Spleen (tissue), 11 donors: Measurements from ENCODE around the gene KDELR1. TPM values are rescaled to one million over a fixed set of nuclear protein-coding genes. Genes with fewer than 3 reads are reported as not detected.
A peak's percentile ranks its signal among the peaks of the same experiment; 100 is the strongest.

Source experiments
- DNase-seq: peaks from one replicate; pipeline ENCODE4 v3.0.0-alpha.2; 2020
- H3K27ac ChIP-seq, 8 donors: fragments of 200-600 bp; sonication (generic) in 7 of 8; 1 replicate in 4 of 8; 2 replicates in 4 of 8; pipeline versions ENCODE4 v1.5.0 to v1.8.0; 2016 to 2021; ENCODE audit warnings: inconsistent platforms in 4 of 8, mild to moderate bottlenecking in 4 of 8, moderate library complexity in 1 of 8
- H3K27me3 ChIP-seq, 7 donors: fragments of 200-600 bp; sonication (generic) in 6 of 7; replicated peaks in 1 of 7; 1 replicate in 4 of 7; 2 replicates in 3 of 7; pipeline versions ENCODE4 v1.5.0 to v1.8.0; 2016 to 2021; ENCODE audit warnings: inconsistent platforms in 3 of 7, mild to moderate bottlenecking in 1 of 7
- H3K36me3 ChIP-seq, 6 donors: fragments of 200-600 bp; sonication (generic) in 5 of 6; 1 replicate in 4 of 6; 2 replicates in 2 of 6; pipeline versions ENCODE4 v1.5.0 to v1.8.0; 2016 to 2021; ENCODE audit warnings: inconsistent platforms in 2 of 6
- H3K4me1 ChIP-seq, 6 donors: fragments of 200-600 bp; sonication (generic) in 5 of 6; 1 replicate in 3 of 6; 2 replicates in 3 of 6; pipeline versions ENCODE4 v1.5.0 to v1.8.0; 2016 to 2021; ENCODE audit warnings: inconsistent platforms in 3 of 6
- H3K4me3 ChIP-seq, 8 donors: fragments of 200-600 bp; sonication (generic) in 7 of 8; 1 replicate in 4 of 8; 2 replicates in 4 of 8; pipeline versions ENCODE4 v1.5.0 to v1.8.0; 2016 to 2021; ENCODE audit warnings: inconsistent platforms in 4 of 8, mild to moderate bottlenecking in 4 of 8, moderate library complexity in 2 of 8
- H3K9me3 ChIP-seq, 8 donors: fragments of 200-600 bp; sonication (generic) in 7 of 8; 1 replicate in 4 of 8; 2 replicates in 4 of 8; pipeline versions ENCODE4 v1.5.0 to v1.8.0; 2016 to 2021; ENCODE audit warnings: inconsistent platforms in 4 of 8
- POLR2A ChIP-seq, 3 donors: fragments of 450-650 bp; IDR thresholded peaks; one replicate each; pipeline ENCODE4 v1.5.1; 2017; ENCODE audit warnings: antibody characterized with exemption in 3 of 3, mild to moderate bottlenecking in 1 of 3
- POLR2AphosphoS5 ChIP-seq, 3 donors: sonication (generic); formaldehyde crosslinking; IDR thresholded peaks; one replicate each; pipeline ENCODE4 v1.5.1; 2017; ENCODE audit warnings: antibody characterized with exemption in 3 of 3
- WGBS, 5 donors: extraction: QIAGEN DNeasy Blood & Tissue Kit in 3 of 5; methylation state at CpG; one replicate each; pipeline versions ENCODE4 v1.1.5 to v1.1.7; 2013 to 2018; 5-methylcytosine and 5-hydroxymethylcytosine counted together
- intact Hi-C: fragments of 100-400 bp; cut with DNase I; formaldehyde crosslinking; loops from one replicate; pipeline ENCODE4 v1.15.0; 2023; ENCODE audit warnings: low total_unique reads
- polyA plus RNA-seq, 3 donors: library from polyadenylated mRNA; stranded (reverse); fragments of 200-250 nt; gene quantifications; one replicate each; pipeline ENCODE4 v1.2.1, GENCODE V29; 2013
- total RNA-seq, 7 donors: library from RNA; depleted of rRNA in 3 of 7; stranded (reverse); fragments of >200 nt in 3 of 7; fragmentation: NEBNext Ultra II Directional in 4 of 7; extraction: Animal tissue kit (Norgen Biotek cat#: 25700) in 4 of 7; gene quantifications; one replicate each; pipeline versions ENCODE4 v1.1.0 to v1.2.1, GENCODE V29; 2016 to 2021
- TF ChIP-seq, protein P1 (sequence below), 11 experiments: fragments of 200-600 bp in 7 of 11; fragments of 450-650 bp in 4 of 11; sonication (generic) in 4 of 11; IDR thresholded peaks in 8 of 11; conservative IDR thresholded peaks in 3 of 11; 1 replicate in 7 of 11; 2 replicates in 4 of 11; pipeline versions ENCODE4 v1.4.0 to v1.8.0; 2016 to 2021; ENCODE audit warnings: antibody characterized with exemption in 11 of 11, inconsistent platforms in 4 of 11, mild to moderate bottlenecking in 1 of 11
- donor health status: healthy with polysubstance abuse.
- donor health status: DM: no; HTN: no; CAD: no; lungs with moderate emphysema.
- donor health status: DM: no; HTN: no; CAD: no.
- donor health status: Bipolar disorder and iron deficiency.
- donor health status: healthy.
- donor health status: DM: no; HTN: no; CAD: no.
- donor health status: DM: yes; HTN: yes; CAD: no.

Gene KDELR1
- total and polyA plus RNA-seq, 10 donors = 36.2 to 95.9 (median 68.2) TPM

- DNase-seq = no peak
- intact Hi-C loops = no loop called here
- Histone ChIP-seq H3K4me1 (peaks cover 2 to 18% (median 14%) of the 10 kb centered on the region in 6 donors), H3K9me3 (no peaks in the 10 kb centered on the region), H3K36me3 (peaks cover 0 to 27% (median 2%) of the 10 kb centered on the region in 6 donors), H3K27me3 (no peaks in the 10 kb centered on the region), H3K4me3 (no peak overlapping the region), H3K27ac (no peak overlapping the region)
- WGBS, 5 donors = 91 to 97% (median 94%) methylated on average over 14 of the region's 14 CpGs
- TF ChIP-seq POLR2A (IDR thresholded peaks at IDR 0.05) (no peak), POLR2AphosphoS5 (IDR thresholded peaks at IDR 0.05) (no peak)
- TF ChIP-seq, protein P1, sequence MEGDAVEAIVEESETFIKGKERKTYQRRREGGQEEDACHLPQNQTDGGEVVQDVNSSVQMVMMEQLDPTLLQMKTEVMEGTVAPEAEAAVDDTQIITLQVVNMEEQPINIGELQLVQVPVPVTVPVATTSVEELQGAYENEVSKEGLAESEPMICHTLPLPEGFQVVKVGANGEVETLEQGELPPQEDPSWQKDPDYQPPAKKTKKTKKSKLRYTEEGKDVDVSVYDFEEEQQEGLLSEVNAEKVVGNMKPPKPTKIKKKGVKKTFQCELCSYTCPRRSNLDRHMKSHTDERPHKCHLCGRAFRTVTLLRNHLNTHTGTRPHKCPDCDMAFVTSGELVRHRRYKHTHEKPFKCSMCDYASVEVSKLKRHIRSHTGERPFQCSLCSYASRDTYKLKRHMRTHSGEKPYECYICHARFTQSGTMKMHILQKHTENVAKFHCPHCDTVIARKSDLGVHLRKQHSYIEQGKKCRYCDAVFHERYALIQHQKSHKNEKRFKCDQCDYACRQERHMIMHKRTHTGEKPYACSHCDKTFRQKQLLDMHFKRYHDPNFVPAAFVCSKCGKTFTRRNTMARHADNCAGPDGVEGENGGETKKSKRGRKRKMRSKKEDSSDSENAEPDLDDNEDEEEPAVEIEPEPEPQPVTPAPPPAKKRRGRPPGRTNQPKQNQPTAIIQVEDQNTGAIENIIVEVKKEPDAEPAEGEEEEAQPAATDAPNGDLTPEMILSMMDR (IDR thresholded peaks at IDR 0.05 in 8 of 11, conservative IDR thresholded peaks at IDR 0.05 in 3 of 11) = no peak
Observed at GRCh38 chr19:48338253-48338755, 53.0 kb downstream of the KDELR1 start.

DNA sequence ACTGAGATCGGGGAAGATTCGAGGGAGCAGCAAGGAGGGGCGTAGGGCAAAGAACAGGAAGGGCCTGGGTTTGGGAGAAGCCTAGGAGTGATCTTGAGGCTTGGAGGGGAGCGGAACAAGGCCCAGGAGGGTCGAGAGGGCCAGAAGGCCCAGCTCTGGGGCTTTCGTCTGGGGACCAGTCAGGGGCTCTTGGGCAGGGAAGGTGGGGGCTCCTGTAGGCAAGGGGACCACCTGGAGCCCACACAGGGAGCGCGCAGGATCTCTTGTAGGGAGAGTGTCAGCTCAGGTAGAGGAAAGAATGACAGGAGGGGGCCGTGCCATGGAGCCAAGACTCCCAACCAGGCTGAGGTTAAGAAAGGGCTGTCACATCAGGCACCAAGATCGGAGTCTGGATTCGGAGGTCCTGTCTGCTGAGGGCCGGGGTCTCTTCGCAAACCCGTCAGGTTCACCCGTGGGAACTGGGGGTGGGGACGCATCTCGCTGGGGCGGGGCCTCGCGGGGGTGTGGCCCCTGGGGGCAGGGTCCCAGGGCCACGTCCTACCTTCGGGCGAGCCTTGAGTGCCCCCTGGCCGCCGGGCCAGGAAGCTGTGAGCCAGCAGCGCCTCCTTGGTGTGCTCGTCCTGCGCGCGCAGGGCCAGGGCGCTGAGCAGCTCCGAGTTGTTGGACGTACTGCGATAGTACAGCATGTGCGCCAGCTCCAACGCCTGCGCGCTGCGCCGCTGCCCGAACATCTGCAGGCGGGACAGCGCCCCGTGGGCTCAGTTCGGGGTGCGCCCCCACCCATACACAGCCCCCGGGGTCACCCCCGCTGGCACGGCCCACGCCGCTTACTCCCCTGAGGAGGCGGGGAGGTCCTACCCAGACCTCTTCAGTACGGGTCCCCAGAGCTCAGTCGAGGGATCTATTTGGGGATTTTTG, 57.6 kb downstream of the KDELR1 start:
- H3K36me3 ChIP-seq = peaks cover 0 to 26% (median 0%) of the 10 kb centered on the region in 6 donors
- no peaks in the 10 kb centered on the region for H3K27me3 ChIP-seq
- no peak for TF ChIP-seq POLR2A (IDR thresholded peaks at IDR 0.05)
- TF ChIP-seq, protein P1 (IDR thresholded peaks at IDR 0.05 in 8 of 11, conservative IDR thresholded peaks at IDR 0.05 in 3 of 11) = peak; percentile 89 to 99 (median 96)
- TF ChIP-seq POLR2AphosphoS5 (IDR thresholded peaks at IDR 0.05) = peak; percentile 73 to 85 (median 81)
- peak overlapping the region; percentile 27 to 73 (median 50) for H3K4me3 ChIP-seq
- H3K4me1 ChIP-seq = peaks cover 30 to 63% (median 56%) of the 10 kb centered on the region in 6 donors
- peak overlapping the region; percentile 84 to 100 (median 96) for H3K27ac ChIP-seq
- intact Hi-C loops = no loop called here
- DNase-seq = peak; percentile 100
- WGBS, 5 donors = 1 to 6% (median 3%) methylated on average over 28 to 54 of the region's 54 CpGs
- peaks cover 0 to under 1% (median 0%) of the 10 kb centered on the region in 8 donors for H3K9me3 ChIP-seq

DNA sequence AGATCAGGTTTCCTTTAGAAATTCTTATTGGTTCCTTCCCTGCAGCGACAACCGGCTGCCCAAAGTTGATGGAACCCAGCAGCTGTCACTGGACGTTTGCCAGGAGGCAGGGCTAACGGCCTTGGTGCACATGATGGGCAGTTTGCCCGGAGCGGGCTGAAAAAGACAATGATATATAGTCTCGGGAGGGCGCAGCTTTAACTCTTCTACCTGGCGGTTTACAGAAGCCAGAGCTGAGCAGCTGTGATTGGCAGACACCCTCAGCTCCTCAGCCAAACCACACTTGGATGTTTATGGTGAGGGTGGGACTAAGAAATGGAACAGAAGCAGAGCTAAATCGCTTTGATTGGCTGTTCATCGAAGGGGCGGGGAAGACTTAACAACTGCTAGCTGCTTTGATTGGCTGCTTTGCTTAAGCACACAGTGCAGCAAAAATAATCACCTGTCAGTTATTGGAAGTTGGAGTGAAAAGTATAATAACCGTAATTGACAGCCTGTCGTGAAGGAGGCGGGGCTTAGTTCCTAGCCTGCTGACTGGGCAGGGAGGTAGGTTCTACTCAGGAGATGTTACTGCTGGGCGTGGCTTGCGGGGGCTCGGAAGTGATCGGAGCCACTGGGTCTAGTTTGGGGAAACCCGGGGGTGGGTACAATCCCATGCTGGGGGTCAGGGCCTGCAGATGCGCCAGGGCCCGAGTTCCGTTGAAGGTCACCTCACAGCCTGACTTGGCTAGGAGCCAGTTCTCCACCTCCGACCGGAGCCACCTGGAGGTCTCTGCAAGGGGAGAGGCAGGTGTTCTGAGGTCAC, 58.5 kb downstream of the KDELR1 start:
- H3K4me3 ChIP-seq = peak overlapping the region; percentile 27 to 73 (median 50)
- intact Hi-C loops = no loop called here
- peak; percentile 98 for DNase-seq
- H3K27me3 ChIP-seq = no peaks in the 10 kb centered on the region
- H3K27ac ChIP-seq = peak overlapping the region; percentile 84 to 100 (median 96)
- peaks cover 32 to 72% (median 64%) of the 10 kb centered on the region in 6 donors for H3K4me1 ChIP-seq
- peaks cover 0 to 5% (median 0%) of the 10 kb centered on the region in 8 donors for H3K9me3 ChIP-seq
- peaks cover 0 to 34% (median under 1%) of the 10 kb centered on the region in 6 donors for H3K36me3 ChIP-seq
- TF ChIP-seq, protein P1 (IDR thresholded peaks at IDR 0.05 in 8 of 11, conservative IDR thresholded peaks at IDR 0.05 in 3 of 11) = peak in 1 of 11 experiments; percentile 33
- peak; percentile 85 to 90 (median 89) for TF ChIP-seq POLR2AphosphoS5 (IDR thresholded peaks at IDR 0.05)
- peak in 2 of 3 donors; percentile 49 to 82 for TF ChIP-seq POLR2A (IDR thresholded peaks at IDR 0.05)
- 0 to 1% (median 1%) methylated on average over 20 to 25 of the region's 25 CpGs for whole genome bisulfite sequencing, 5 donors

Other genes starting within 250 kb of the KDELR1 start
- gene LIG1, start 221.2 kb downstream of the KDELR1 start, total RNA-seq = 10 to 100 TPM; 26.5 to 44.7 (median 33.5) TPM
- 10 to 100 TPM; 44.1 to 68.4 (median 49.1) TPM for gene LIG1, start 221.2 kb downstream of the KDELR1 start, polyA plus RNA-seq
- gene ZSWIM9, start 220.9 kb downstream of the KDELR1 start, total RNA-seq = 1 to 10 TPM; 1.3 to 9.3 (median 5.2) TPM
- 1 to 10 TPM; 1.6 to 4.3 (median 2.0) TPM for gene ZSWIM9, start 220.9 kb downstream of the KDELR1 start, polyA plus RNA-seq
- 100 to 1,000 TPM; 147 to 238 (median 178) TPM for gene CARD8, start 135.6 kb downstream of the KDELR1 start, total RNA-seq
- 10 to 100 TPM; 61.8 to 83.8 (median 71.2) TPM for gene CARD8, start 135.6 kb downstream of the KDELR1 start, polyA plus RNA-seq
- 1 to 10 TPM in 5 of 7 donors, under 1 TPM in 2; 0.54 to 2.3 (median 1.1) TPM for gene ZNF114, start 121.5 kb downstream of the KDELR1 start, total RNA-seq
- gene ZNF114, start 121.5 kb downstream of the KDELR1 start, polyA plus RNA-seq = under 1 TPM; 0.28 to 0.90 (median 0.36) TPM
- 10 to 100 TPM; 33.2 to 95.8 (median 73.2) TPM for gene EMP3, start 66.0 kb downstream of the KDELR1 start, total RNA-seq
- gene EMP3, start 66.0 kb downstream of the KDELR1 start, polyA plus RNA-seq = 100 to 1,000 TPM in 2 of 3 donors, 10 to 100 TPM in 1; 89.5 to 149 (median 122) TPM
- gene TMEM143, start 27.6 kb downstream of the KDELR1 start, total RNA-seq = 10 to 100 TPM in 4 of 7 donors, 1 to 10 TPM in 3; 8.7 to 14.8 (median 12.5) TPM
- gene TMEM143, start 27.6 kb downstream of the KDELR1 start, polyA plus RNA-seq = 1 to 10 TPM; 5.8 to 7.7 (median 7.0) TPM
- gene SYNGR4, start 27.2 kb downstream of the KDELR1 start, total RNA-seq = not detected
- under 1 TPM in 1 of 3 donors, not detected in 2; 0.09 TPM for gene SYNGR4, start 27.2 kb downstream of the KDELR1 start, polyA plus RNA-seq
- gene GRIN2D, start 2.1 kb upstream of the KDELR1 start, total RNA-seq = 1 to 10 TPM in 1 of 7 donors, under 1 TPM in 6; 0.28 to 1.2 (median 0.77) TPM
- under 1 TPM; 0.07 to 0.10 (median 0.09) TPM for gene GRIN2D, start 2.1 kb upstream of the KDELR1 start, polyA plus RNA-seq
- 10 to 100 TPM; 24.3 to 34.5 (median 26.0) TPM for gene GRWD1, start 54.4 kb upstream of the KDELR1 start, total RNA-seq
- 10 to 100 TPM in 1 of 3 donors, 1 to 10 TPM in 2; 5.5 to 14.7 (median 9.5) TPM for gene GRWD1, start 54.4 kb upstream of the KDELR1 start, polyA plus RNA-seq
- gene KCNJ14, start 64.0 kb upstream of the KDELR1 start, total RNA-seq = 1 to 10 TPM in 2 of 7 donors, under 1 TPM in 5; 0.43 to 1.4 (median 0.93) TPM
- under 1 TPM; 0.26 to 0.61 (median 0.38) TPM for gene KCNJ14, start 64.0 kb upstream of the KDELR1 start, polyA plus RNA-seq
- gene CYTH2, start 77.8 kb upstream of the KDELR1 start, total RNA-seq = 10 to 100 TPM; 31.4 to 66.4 (median 48.2) TPM
- 10 to 100 TPM; 22.6 to 44.1 (median 24.6) TPM for gene CYTH2, start 77.8 kb upstream of the KDELR1 start, polyA plus RNA-seq
- gene LMTK3, start 120.3 kb upstream of the KDELR1 start, total RNA-seq = 1 to 10 TPM in 6 of 7 donors, under 1 TPM in 1; 0.69 to 4.2 (median 1.5) TPM
- gene LMTK3, start 120.3 kb upstream of the KDELR1 start, polyA plus RNA-seq = 1 to 10 TPM in 1 of 3 donors, under 1 TPM in 2; 0.29 to 1.1 (median 0.37) TPM
- gene SULT2B1, start 160.6 kb upstream of the KDELR1 start, total RNA-seq = not detected
- under 1 TPM in 2 of 3 donors, not detected in 1; 0.12 to 0.58 TPM for gene SULT2B1, start 160.6 kb upstream of the KDELR1 start, polyA plus RNA-seq
- gene SPACA4, start 215.2 kb upstream of the KDELR1 start, total RNA-seq = not detected
- gene SPACA4, start 215.2 kb upstream of the KDELR1 start, polyA plus RNA-seq = not detected
- 1 to 10 TPM in 1 of 7 donors, under 1 TPM in 1, not detected in 5; 0.46 to 2.0 TPM for gene FAM83E, start 223.5 kb upstream of the KDELR1 start, total RNA-seq
- under 1 TPM; 0.04 to 0.67 (median 0.20) TPM for gene FAM83E, start 223.5 kb upstream of the KDELR1 start, polyA plus RNA-seq
- 1,000 to 10,000 TPM; 1,136 to 2,739 (median 1,465) TPM for gene RPL18, start 227.6 kb upstream of the KDELR1 start, total RNA-seq
- gene RPL18, start 227.6 kb upstream of the KDELR1 start, polyA plus RNA-seq = 1,000 to 10,000 TPM; 3,728 to 5,575 (median 5,277) TPM
- gene SPHK2, start 228.0 kb upstream of the KDELR1 start, total RNA-seq = 10 to 100 TPM; 12.4 to 26.5 (median 23.5) TPM
- 10 to 100 TPM in 1 of 3 donors, 1 to 10 TPM in 2; 7.9 to 20.8 (median 9.7) TPM for gene SPHK2, start 228.0 kb upstream of the KDELR1 start, polyA plus RNA-seq
- gene DBP, start 245.8 kb upstream of the KDELR1 start, total RNA-seq = 10 to 100 TPM; 11.4 to 29.5 (median 22.5) TPM
- 10 to 100 TPM; 21.8 to 26.8 (median 24.1) TPM for gene DBP, start 245.8 kb upstream of the KDELR1 start, polyA plus RNA-seq